Activated T-helper 1 cell treated with Interleukin-2 at 50 U/mL for 16 hours (primary cell): ENCODE data around the gene CASP8AP2.
"Not testable (repeated sequence)": the region's sequence is repeated elsewhere in the genome, so short reads cannot be mapped to it uniquely, and the experiment has no call there.

Experiments used
- DNase-seq: peaks from one replicate; pipeline ENCODE4 v3.0.0-alpha.2; 2020; ENCODE audit warnings: low read depth

Gene CASP8AP2

GRCh38 chr6:89829472-89830169 lies at the start of gene CASP8AP2:
CASP8AP2 (plus strand) TSS chr6:89829880.
- peak; percentile 80 for DNase-seq

GRCh38 chr6:89781070-89782034 lies 48.3 kb upstream of the CASP8AP2 start:
- DNase-seq: no peak

DNA sequence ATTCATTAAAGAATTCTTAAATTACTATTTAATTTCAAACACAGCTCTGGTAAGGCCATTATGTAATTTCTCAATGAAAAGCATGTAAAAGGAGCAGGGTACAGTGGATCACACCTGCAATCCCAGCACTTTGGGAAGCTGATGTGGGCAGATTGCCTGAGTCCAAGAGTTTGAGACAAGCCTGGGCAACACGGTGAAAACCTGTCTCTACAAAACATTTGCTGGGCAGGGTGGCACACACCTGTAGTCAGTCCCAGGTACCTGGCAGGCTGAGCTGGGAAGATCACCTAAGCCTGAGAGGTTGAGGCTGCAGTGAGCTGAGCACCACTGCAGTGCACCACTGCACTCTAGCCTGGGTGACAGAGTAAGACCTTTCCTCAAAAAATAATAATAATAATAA lies 47.5 kb upstream of the CASP8AP2 start:
- no peak for DNase-seq

DNA sequence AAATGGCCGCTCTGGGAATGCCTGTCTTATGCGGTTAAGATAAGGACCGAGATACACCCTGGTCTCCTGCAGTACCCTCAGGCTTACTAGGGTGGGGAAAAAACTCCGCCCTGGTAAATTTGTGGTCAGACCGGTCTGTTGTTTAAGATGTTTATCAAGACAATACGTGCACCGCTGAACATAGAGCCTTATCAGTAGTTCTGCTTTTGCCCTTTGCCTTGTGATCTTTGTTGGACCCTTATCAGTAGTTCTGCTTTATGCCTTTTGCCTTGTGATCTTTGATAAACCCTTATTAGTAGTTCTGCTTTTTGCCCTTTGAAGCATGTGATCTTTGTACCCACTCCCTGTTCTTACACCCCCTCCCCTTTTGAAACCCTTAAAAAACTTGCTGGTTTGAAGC lies 46.4 kb upstream of the CASP8AP2 start:
- not testable (repeated sequence) for DNase-seq

DNA sequence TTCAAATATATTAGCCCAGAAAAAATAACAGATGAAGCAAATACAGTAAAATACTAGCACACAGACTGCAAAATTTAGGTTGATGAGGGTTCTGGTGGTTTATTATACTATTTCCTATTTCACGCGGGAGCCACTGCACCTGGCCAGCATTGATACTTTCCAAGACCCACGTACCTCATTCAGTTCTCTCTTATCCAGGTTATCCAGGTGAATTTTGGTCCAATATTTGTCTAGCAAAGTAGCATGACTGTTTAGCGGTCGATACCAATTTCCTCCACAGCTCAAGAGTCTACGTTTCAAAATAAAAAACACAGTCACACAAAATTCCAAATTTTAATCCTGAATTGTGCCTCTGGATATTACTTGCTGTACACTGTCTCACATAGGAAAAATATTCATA lies 44.8 kb upstream of the CASP8AP2 start:
- DNase-seq: no peak

DNA sequence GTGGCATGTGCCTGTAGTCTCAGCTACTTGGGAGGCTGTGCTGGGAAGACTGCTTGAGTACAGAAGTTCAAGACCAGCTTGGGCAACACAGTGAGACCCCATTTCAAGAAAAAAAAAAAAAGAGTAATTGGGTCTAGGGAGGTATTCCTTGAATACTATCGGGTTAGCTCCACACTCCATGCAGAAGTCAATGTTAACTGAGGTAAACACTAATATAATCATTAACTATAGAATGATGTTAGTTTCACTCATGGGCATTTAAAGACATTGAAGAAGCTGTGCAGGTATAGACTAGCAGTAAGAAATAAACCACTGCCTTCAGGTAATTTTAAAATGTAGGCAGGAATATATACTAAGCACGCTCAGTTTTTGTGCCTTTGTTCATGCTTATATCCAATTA lies 42.7 kb upstream of the CASP8AP2 start:
- no peak for DNase-seq

DNA sequence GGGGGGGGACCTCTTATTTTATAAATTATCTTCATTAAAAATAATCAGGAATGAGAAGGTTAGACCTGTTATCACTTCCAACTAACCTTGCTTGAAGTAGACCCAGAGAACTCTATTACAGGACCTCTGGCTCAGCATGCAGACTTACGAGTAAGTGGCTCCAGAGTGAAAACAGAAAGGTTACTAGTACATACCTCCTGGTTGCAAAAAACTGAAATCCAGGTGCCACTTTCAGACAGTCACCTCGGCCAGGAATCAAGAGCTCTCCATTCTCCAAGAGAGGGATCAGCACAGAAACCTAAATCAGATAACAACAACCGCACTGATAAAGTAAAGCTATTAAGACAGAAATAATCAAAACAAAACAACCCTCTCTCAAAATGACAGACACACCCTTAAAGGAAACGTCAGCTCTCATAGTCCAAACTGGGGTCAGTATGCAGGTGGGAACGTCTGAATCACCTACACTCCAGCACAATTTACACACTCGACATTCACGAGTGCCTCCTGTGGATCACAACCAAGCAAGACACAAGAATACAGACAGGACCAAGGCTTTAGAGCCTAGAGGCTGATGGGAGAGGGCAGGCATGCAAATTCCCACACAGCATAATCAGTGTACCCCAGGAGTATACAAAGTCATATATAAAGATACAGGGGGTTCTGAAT lies 41.9 kb upstream of the CASP8AP2 start:
- no peak for DNase-seq

GRCh38 chr6:89789980-89790379 lies 39.7 kb upstream of the CASP8AP2 start:
- no peak for DNase-seq

DNA sequence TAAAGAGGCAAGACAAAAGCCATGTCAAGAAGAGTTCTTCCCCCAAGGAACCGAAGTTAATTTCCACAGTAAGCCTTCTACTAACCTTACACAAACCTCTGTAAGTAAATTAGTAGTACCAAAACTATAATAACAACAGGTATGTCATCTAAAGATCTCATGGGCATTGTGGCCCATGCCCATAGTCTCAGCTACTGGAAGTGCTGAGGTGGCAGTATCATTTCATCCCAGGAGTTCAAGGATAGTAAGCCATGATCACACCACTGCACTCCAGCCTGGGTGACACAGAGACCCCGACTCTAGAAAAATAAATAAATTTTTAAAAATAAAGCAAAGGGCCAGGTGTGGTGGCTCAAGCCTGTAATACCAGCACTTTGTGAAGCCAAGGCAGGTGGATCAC lies 39.3 kb upstream of the CASP8AP2 start:
- no peak for DNase-seq

DNA sequence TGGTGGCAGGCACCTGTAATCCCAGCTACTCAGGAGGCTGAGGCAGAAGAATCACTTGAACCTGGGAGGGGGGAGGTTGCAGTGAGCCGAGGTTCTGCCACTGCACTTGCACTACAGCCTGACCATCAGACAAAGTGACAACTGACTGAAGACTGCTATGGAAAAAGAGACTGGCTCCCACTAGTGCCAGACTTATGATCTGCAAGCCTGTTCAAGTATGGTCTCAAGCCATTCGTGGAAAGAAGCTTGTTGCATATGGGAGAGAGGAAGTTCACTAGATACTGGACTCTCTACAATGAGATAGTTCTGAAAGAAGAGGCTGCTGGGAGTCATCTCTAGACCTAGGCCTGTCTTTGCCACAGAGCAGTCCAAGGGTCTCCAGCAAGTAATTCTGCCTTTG lies 36.8 kb upstream of the CASP8AP2 start:
- DNase-seq: no peak

DNA sequence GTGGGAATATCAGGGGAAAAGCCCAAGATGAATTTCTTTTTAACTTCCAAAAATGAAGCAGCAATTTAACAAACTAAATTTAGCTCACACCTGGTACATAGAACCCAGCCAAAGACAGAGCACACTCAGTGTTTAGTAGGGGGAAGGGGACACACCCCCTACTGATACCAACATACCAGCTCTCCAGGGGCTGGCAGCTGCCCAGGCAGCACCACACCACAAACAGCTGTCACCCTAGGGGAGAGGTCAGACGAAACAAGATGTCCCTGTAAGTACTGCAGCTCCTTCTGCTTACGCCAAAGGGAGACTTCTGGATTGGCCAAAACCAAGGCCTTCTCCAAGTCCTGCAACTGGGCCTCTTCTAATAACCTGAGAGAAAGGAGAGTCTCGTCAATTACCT lies 36.1 kb upstream of the CASP8AP2 start:
- no peak for DNase-seq

DNA sequence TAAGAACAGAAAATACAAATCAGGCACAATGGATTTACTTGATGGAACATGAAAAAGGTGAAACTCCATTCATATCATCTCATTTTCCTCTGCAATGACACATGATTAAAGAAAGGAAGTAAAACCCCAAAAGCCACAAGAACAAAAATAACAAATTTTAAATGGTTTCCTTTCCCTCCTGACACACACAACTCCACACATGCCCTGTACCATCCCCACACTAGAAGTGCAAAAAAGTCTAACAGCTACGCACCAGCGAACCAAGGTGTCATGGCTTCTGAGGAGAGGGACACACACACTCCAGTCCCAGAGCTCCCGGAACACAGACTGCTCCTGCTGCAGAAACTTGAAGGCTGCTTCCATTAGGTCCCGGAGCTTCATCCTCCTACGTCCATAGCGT lies 35.4 kb upstream of the CASP8AP2 start:
- no peak for DNase-seq

DNA sequence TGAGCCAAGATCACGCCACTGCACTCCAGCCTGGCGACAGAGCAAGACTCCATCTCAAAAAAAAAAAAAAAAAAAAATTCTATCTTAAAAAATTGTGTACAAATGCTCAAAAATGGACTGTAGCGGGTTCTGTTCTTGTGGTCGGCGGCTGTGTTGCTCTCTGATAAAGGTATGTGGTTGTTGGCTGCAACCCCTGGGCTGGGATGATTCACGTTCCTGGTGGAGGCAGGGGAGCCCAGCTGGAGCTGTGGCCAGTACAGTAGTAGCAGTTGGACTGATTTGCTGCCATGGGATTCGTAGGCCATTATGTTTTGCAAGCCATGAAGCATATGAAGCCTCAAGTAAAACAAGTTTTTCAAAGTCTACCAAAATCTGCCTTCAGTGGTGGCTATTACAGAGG lies 32.4 kb upstream of the CASP8AP2 start:
- no peak for DNase-seq

DNA sequence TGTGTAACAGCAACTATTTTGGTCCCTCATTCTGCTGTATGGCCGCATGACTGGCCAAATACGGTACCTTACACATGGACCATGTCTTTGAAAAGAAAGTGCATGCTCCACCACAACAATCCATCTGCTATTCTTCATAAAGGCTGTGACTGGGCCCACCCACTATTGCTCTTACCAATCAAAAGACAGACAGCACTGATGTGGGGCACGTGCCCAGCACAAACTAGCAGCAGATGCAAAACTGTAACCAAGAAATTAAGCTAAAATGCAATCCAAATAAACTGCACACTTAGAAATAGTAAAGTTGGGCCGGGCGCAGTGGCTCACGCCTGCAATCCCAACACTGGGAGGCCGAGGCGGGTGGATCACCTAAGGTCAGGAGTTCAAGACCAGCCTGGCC lies 30.6 kb upstream of the CASP8AP2 start:
- no peak for DNase-seq

GRCh38 chr6:89799756-89800155 lies 29.9 kb upstream of the CASP8AP2 start:
- DNase-seq: no peak

GRCh38 chr6:89803271-89803670 lies 26.4 kb upstream of the CASP8AP2 start:
- DNase-seq: no peak

- DNase-seq: no peak
Observed at GRCh38 chr6:89805814-89806371, 23.8 kb upstream of the CASP8AP2 start.

- no peak for DNase-seq
Observed at GRCh38 chr6:89807581-89807980, 22.1 kb upstream of the CASP8AP2 start.

GRCh38 chr6:89813422-89813821 lies 16.3 kb upstream of the CASP8AP2 start:
- not testable (repeated sequence) for DNase-seq

- DNase-seq: no peak
Observed at GRCh38 chr6:89817481-89817880, 12.2 kb upstream of the CASP8AP2 start.

GRCh38 chr6:89818977-89819335 lies 10.7 kb upstream of the CASP8AP2 start:
- no peak for DNase-seq

DNA sequence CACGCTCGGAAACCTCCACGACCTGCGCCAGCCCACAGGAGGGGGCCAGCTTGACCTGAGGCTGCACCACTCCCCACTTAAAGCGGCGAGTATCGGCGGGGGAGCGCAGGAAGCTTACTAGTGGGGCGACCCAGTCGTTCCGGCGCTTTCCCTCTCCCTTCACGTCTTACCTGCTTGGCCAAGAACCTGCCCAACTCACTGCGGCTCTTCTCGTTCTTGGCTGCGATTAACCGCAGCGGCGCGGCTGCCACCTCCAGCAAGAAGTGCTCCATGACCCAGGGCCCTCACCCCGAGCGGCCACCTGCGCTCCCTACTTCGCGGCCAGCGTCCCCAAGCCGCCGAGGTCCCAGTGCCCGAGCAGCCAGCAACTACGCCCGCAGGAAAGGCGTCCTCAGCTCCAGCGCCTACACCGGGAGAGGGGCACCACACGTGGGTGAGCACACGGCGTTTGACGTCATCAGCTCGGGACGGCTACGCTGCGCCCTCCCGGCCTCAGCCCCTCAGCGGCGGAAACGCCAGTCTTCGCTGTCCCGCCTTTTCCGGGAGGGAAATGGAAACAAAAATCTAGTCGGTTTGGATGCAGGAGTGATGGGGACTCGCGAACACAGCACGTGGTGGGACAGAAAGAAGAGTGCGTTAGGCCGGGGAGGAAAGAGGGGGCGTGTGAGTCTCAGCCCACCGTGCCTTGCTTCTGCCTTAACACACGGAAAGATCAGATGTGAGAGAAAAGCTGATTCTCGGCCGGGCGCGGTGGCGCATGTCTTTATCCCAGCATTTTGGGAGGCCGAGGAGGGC lies 10.1 kb upstream of the CASP8AP2 start, which contains the start of gene MDN1:
Gene MDN1 (minus strand): TSS at position 459 of the 795 bp plus-strand sequence. CDS start 187 bp downstream, at position 272.
- DNase-seq: peak; percentile 78
